Fibroblast of pulmonary artery (primary cell): Measurements from ENCODE around the gene WDR62.

Experiments
- DNase-seq: peaks from one replicate; pipeline ENCODE4 v3.0.0-alpha.2; 2010; ENCODE audit warnings: low read depth
- H3K4me3 ChIP-seq: replicated peaks from 2 replicates; pipeline ENCODE4 v1.5.1; 2011; ENCODE audit warnings: low read depth, mild to moderate bottlenecking, control low read depth, low read length, moderate library complexity
- TF ChIP-seq, protein P1 (sequence below): IDR thresholded peaks from 2 replicates; pipeline ENCODE4 v1.5.1; 2011; ENCODE audit warnings: mild to moderate bottlenecking, control low read depth, low read length, inconsistent platforms; ENCODE audit errors: missing control alignments

Gene WDR62

DNA sequence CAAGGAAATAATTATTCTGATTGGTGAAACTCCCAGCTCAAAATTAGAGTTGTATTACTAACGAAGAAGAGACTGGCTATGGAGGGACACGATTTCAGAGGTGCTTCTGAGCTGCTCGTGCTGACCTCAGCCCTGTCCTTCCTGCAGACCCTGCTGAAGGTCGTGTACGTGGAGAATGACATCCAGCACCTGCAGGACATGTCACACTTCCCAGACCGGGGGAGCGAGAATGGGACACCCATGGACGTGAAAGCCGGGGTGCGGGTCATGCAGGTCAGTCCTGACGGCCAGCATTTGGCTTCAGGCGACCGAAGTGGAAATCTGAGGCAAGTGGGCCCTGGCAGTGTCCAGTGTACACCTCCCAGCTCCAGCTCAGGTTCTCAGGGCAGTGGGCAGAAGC, 28.2 kb downstream of the WDR62 start:
- no peak overlapping the region for H3K4me3 ChIP-seq
- DNase-seq: no peak
- TF ChIP-seq, protein P1, sequence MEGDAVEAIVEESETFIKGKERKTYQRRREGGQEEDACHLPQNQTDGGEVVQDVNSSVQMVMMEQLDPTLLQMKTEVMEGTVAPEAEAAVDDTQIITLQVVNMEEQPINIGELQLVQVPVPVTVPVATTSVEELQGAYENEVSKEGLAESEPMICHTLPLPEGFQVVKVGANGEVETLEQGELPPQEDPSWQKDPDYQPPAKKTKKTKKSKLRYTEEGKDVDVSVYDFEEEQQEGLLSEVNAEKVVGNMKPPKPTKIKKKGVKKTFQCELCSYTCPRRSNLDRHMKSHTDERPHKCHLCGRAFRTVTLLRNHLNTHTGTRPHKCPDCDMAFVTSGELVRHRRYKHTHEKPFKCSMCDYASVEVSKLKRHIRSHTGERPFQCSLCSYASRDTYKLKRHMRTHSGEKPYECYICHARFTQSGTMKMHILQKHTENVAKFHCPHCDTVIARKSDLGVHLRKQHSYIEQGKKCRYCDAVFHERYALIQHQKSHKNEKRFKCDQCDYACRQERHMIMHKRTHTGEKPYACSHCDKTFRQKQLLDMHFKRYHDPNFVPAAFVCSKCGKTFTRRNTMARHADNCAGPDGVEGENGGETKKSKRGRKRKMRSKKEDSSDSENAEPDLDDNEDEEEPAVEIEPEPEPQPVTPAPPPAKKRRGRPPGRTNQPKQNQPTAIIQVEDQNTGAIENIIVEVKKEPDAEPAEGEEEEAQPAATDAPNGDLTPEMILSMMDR: no peak

DNA sequence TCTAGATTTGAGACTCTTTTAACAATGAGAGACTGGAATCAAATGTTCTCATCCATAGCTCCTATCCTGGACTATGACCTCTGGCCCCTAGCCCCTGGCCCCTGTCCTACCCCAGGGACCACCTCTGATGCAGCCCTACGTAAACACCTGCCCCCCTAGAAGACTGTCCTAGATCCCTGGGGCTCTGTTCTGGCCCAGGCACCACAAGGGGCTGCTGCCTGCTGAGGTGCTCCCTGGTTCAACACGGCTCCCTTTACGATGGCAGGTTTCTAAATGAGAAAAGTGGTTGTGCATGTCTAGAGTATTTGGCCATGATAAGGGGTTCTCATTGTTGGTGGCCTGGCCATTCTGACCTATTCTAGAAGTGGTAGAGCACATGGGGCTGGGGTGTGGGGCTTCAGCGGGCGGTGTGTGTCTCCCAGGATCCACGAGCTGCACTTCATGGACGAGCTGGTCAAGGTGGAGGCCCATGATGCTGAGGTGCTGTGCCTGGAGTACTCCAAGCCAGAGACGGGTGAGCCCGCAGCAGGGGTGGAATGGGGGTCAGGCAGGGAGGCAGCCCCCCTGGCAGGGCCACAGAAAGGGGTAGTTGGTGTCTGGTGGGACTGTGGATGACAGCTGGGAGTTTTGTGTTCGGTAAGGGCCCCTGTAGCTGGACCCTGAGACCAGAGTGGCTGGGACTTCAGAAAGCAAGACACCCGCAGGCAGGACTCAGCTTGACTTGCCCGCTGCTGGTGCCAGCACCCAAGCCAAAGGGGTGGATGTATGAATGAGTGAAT, 29.7 kb downstream of the WDR62 start:
- no peak overlapping the region for H3K4me3 ChIP-seq
- no peak for DNase-seq
- TF ChIP-seq, protein P1: no peak

DNA sequence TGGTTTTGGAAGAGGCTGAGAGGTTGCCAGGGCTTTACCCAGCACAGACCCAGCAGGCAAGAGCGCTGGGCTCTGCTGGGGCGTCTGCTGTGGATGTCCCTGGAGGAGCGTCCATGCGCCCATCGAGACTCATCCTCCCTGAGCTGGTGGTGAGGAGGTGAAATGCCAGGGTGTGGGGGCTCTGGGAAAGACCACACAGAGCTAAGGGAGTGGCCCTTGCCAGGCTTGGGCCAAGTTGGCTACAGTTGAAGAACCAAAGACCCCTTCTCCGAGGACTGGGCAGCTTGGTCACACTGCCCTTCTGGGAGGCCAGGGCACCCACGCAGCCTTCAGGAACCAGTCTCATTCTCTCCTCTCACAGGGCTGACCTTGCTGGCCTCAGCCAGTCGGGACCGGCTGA, 31.6 kb downstream of the WDR62 start:
- TF ChIP-seq, protein P1: no peak
- DNase-seq: no peak
- H3K4me3 ChIP-seq: no peak overlapping the region

DNA sequence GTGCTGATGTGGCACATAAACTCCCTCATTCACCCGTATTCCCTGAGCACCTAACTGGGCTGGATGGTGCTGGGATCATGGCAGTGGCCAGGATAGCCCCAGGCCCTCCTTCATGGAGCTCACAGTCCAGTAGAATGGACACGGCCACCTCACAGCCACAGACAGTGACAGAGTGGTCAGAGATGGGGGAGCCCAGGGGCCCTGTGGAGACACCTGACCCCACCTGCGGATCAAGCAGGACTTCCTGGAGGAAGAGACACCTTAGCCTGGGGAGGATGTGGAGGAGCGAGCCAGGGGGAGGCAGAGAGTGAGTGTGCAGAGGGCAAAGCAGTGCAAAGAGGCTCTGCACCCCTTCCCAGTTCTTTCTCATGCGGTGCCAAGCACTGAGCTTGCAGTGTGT, 35.1 kb downstream of the WDR62 start:
- no peak overlapping the region for H3K4me3 ChIP-seq
- TF ChIP-seq, protein P1: no peak

DNA sequence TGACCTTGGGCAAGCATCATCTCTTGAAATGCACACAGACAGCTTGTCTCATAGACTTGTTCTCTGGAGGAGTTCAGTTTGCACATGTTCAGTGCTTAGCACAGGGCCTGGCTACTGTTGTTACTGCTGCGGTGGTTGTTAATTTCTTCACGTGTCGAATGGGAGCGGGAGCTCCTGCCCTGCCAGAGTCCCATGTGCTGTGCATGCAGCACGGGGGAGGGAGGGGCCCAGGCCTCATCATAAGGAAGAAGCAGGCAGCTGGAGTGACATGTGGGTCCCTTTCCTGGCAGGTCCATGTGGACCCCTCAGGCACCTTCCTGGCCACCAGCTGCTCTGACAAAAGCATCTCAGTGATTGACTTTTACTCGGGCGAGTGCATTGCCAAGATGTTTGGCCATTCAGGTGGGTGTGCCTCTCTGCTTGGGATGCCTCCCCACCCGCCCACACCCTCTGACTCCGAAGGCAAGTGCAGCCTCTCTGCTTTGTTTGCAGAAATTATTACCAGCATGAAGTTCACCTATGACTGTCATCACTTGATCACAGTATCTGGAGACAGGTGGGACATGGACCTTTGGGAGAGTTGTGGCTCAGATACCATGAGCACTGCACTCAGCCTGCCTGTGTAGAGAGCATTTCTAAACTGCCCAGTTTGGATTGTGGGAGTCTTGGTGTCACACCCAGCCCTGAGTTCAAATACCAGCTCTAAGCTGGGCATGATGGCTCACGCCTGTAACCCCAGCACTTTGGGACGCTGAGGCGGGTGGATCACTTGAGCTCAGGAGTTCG, 36.4 kb downstream of the WDR62 start:
- H3K4me3 ChIP-seq: no peak overlapping the region
- no peak for DNase-seq
- TF ChIP-seq, protein P1: no peak

More for the DNA sequence above, 35.1 kb downstream of the WDR62 start:
- no peak for DNase-seq

DNA sequence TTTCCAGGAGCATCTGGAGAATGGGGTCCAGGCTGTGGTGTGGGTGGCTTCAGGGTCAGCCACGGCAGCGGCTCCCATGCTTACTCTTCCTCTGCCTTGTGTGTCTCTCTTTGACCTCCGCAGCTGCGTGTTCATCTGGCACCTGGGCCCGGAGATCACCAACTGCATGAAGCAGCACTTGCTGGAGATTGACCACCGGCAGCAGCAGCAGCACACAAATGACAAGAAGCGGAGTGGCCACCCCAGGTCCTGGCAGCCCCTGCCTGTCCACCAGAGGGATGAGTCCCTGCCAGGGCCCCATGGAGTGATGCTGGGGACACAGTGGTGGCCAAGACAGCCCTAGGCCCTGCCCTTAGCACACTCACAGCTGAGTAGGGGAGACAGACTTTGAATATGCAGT, 37.9 kb downstream of the WDR62 start:
- no peak for DNase-seq
- TF ChIP-seq, protein P1: no peak
- H3K4me3 ChIP-seq: no peak overlapping the region
